ENCODE measurements around the gene FAM3C.

Gene FAM3C

GRCh38 chr7:121369462-121369861 lies 26.6 kb downstream of the FAM3C start:
- Histone ChIP-seq H3K9me3 (ENCODE audit: control insufficient read depth, low read length) (no peaks in the 10 kb centered on the region), H3K9ac (ENCODE audit: low read length) (no peak overlapping the region), H3K4me1 (ENCODE audit: control insufficient read depth, insufficient read depth, low read length) (no peaks in the 10 kb centered on the region), H3K4me3 (ENCODE audit: low read length) (no peak overlapping the region), H3K27me3 (ENCODE audit: control insufficient read depth, insufficient read depth, low read length) (no peaks in the 10 kb centered on the region), H3K36me3 (ENCODE audit: control insufficient read depth, insufficient read depth, low read length) (no peaks in the 10 kb centered on the region)

- Histone ChIP-seq H3K4me3 (ENCODE audit: low read length) (no peak overlapping the region), H3K9ac (ENCODE audit: low read length) (no peak overlapping the region), H3K4me1 (ENCODE audit: control insufficient read depth, insufficient read depth, low read length) (no peaks in the 10 kb centered on the region), H3K9me3 (ENCODE audit: control insufficient read depth, low read length) (no peaks in the 10 kb centered on the region), H3K36me3 (ENCODE audit: control insufficient read depth, insufficient read depth, low read length) (no peaks in the 10 kb centered on the region), H3K27me3 (ENCODE audit: control insufficient read depth, insufficient read depth, low read length) (no peaks in the 10 kb centered on the region)
Measured at GRCh38 chr7:121366852-121367431, 29.2 kb downstream of the FAM3C start.

GRCh38 chr7:121360564-121360963 lies 35.5 kb downstream of the FAM3C start:
- no peaks in the 10 kb centered on the region for H3K36me3 ChIP-seq (ENCODE audit: control insufficient read depth, insufficient read depth, low read length)
- H3K4me1 ChIP-seq (ENCODE audit: control insufficient read depth, insufficient read depth, low read length), result no peaks in the 10 kb centered on the region
- H3K27me3 ChIP-seq (ENCODE audit: control insufficient read depth, insufficient read depth, low read length), result no peaks in the 10 kb centered on the region
- no peak overlapping the region for H3K9ac ChIP-seq (ENCODE audit: low read length)
- no peaks in the 10 kb centered on the region for H3K9me3 ChIP-seq (ENCODE audit: control insufficient read depth, low read length)
- no peak overlapping the region for H3K4me3 ChIP-seq (ENCODE audit: low read length)

GRCh38 chr7:121355574-121355973 lies 40.5 kb downstream of the FAM3C start:
- no peaks in the 10 kb centered on the region for H3K36me3 ChIP-seq (ENCODE audit: control insufficient read depth, insufficient read depth, low read length)
- H3K9ac ChIP-seq (ENCODE audit: low read length), result no peak overlapping the region
- H3K4me3 ChIP-seq (ENCODE audit: low read length), result no peak overlapping the region
- no peaks in the 10 kb centered on the region for H3K4me1 ChIP-seq (ENCODE audit: control insufficient read depth, insufficient read depth, low read length)
- H3K27me3 ChIP-seq (ENCODE audit: control insufficient read depth, insufficient read depth, low read length), result no peaks in the 10 kb centered on the region
- H3K9me3 ChIP-seq (ENCODE audit: control insufficient read depth, low read length), result no peaks in the 10 kb centered on the region

- no peak overlapping the region for H3K9ac ChIP-seq (ENCODE audit: low read length)
- H3K9me3 ChIP-seq (ENCODE audit: control insufficient read depth, low read length), result no peaks in the 10 kb centered on the region
- H3K27me3 ChIP-seq (ENCODE audit: control insufficient read depth, insufficient read depth, low read length), result no peaks in the 10 kb centered on the region
- H3K4me3 ChIP-seq (ENCODE audit: low read length), result no peak overlapping the region
- H3K36me3 ChIP-seq (ENCODE audit: control insufficient read depth, insufficient read depth, low read length), result no peaks in the 10 kb centered on the region
- H3K4me1 ChIP-seq (ENCODE audit: control insufficient read depth, insufficient read depth, low read length), result no peaks in the 10 kb centered on the region
Measured at GRCh38 chr7:121352323-121352722, 43.8 kb downstream of the FAM3C start.

- H3K4me1 ChIP-seq (ENCODE audit: control insufficient read depth, insufficient read depth, low read length), result no peaks in the 10 kb centered on the region
- H3K27me3 ChIP-seq (ENCODE audit: control insufficient read depth, insufficient read depth, low read length), result no peaks in the 10 kb centered on the region
- H3K9me3 ChIP-seq (ENCODE audit: control insufficient read depth, low read length), result no peaks in the 10 kb centered on the region
- no peak overlapping the region for H3K9ac ChIP-seq (ENCODE audit: low read length)
- no peaks in the 10 kb centered on the region for H3K36me3 ChIP-seq (ENCODE audit: control insufficient read depth, insufficient read depth, low read length)
- no peak overlapping the region for H3K4me3 ChIP-seq (ENCODE audit: low read length)
Measured at GRCh38 chr7:121351682-121352081, 44.4 kb downstream of the FAM3C start.

- Histone ChIP-seq H3K9ac (ENCODE audit: low read length) (no peak overlapping the region), H3K4me3 (ENCODE audit: low read length) (no peak overlapping the region), H3K9me3 (ENCODE audit: control insufficient read depth, low read length) (no peaks in the 10 kb centered on the region), H3K36me3 (ENCODE audit: control insufficient read depth, insufficient read depth, low read length) (no peaks in the 10 kb centered on the region), H3K27me3 (ENCODE audit: control insufficient read depth, insufficient read depth, low read length) (no peaks in the 10 kb centered on the region), H3K4me1 (ENCODE audit: control insufficient read depth, insufficient read depth, low read length) (no peaks in the 10 kb centered on the region)
Measured at GRCh38 chr7:121344497-121344896, 51.6 kb downstream of the FAM3C start.

GRCh38 chr7:121344093-121344492 lies 52.0 kb downstream of the FAM3C start:
- H3K27me3 ChIP-seq (ENCODE audit: control insufficient read depth, insufficient read depth, low read length), result no peaks in the 10 kb centered on the region
- H3K4me3 ChIP-seq (ENCODE audit: low read length), result no peak overlapping the region
- H3K36me3 ChIP-seq (ENCODE audit: control insufficient read depth, insufficient read depth, low read length), result no peaks in the 10 kb centered on the region
- H3K9me3 ChIP-seq (ENCODE audit: control insufficient read depth, low read length), result no peaks in the 10 kb centered on the region
- H3K4me1 ChIP-seq (ENCODE audit: control insufficient read depth, insufficient read depth, low read length), result no peaks in the 10 kb centered on the region
- H3K9ac ChIP-seq (ENCODE audit: low read length), result no peak overlapping the region

- no peaks in the 10 kb centered on the region for H3K36me3 ChIP-seq (ENCODE audit: control insufficient read depth, insufficient read depth, low read length)
- no peaks in the 10 kb centered on the region for H3K4me1 ChIP-seq (ENCODE audit: control insufficient read depth, insufficient read depth, low read length)
- H3K9me3 ChIP-seq (ENCODE audit: control insufficient read depth, low read length), result no peaks in the 10 kb centered on the region
- no peak overlapping the region for H3K9ac ChIP-seq (ENCODE audit: low read length)
- no peaks in the 10 kb centered on the region for H3K27me3 ChIP-seq (ENCODE audit: control insufficient read depth, insufficient read depth, low read length)
- no peak overlapping the region for H3K4me3 ChIP-seq (ENCODE audit: low read length)
Measured at GRCh38 chr7:121343302-121343701, 52.8 kb downstream of the FAM3C start.

GRCh38 chr7:121342631-121343030 lies 53.5 kb downstream of the FAM3C start:
- Histone ChIP-seq H3K36me3 (ENCODE audit: control insufficient read depth, insufficient read depth, low read length) (no peaks in the 10 kb centered on the region), H3K4me1 (ENCODE audit: control insufficient read depth, insufficient read depth, low read length) (no peaks in the 10 kb centered on the region), H3K4me3 (ENCODE audit: low read length) (no peak overlapping the region), H3K27me3 (ENCODE audit: control insufficient read depth, insufficient read depth, low read length) (no peaks in the 10 kb centered on the region), H3K9ac (ENCODE audit: low read length) (no peak overlapping the region), H3K9me3 (ENCODE audit: control insufficient read depth, low read length) (no peaks in the 10 kb centered on the region)

GRCh38 chr7:121341933-121342332 lies 54.2 kb downstream of the FAM3C start:
- no peaks in the 10 kb centered on the region for H3K4me1 ChIP-seq (ENCODE audit: control insufficient read depth, insufficient read depth, low read length)

GRCh38 chr7:121339082-121339481 lies 57.0 kb downstream of the FAM3C start:
- no peaks in the 10 kb centered on the region for H3K27me3 ChIP-seq (ENCODE audit: control insufficient read depth, insufficient read depth, low read length)
- H3K36me3 ChIP-seq (ENCODE audit: control insufficient read depth, insufficient read depth, low read length), result no peaks in the 10 kb centered on the region
- H3K9me3 ChIP-seq (ENCODE audit: control insufficient read depth, low read length), result no peaks in the 10 kb centered on the region
- H3K4me1 ChIP-seq (ENCODE audit: control insufficient read depth, insufficient read depth, low read length), result no peaks in the 10 kb centered on the region
- no peak overlapping the region for H3K9ac ChIP-seq (ENCODE audit: low read length)
- no peak overlapping the region for H3K4me3 ChIP-seq (ENCODE audit: low read length)

More at GRCh38 chr7:121341933-121342332, 54.2 kb downstream of the FAM3C start:
- H3K9me3 ChIP-seq (ENCODE audit: control insufficient read depth, low read length), result no peaks in the 10 kb centered on the region
- no peaks in the 10 kb centered on the region for H3K36me3 ChIP-seq (ENCODE audit: control insufficient read depth, insufficient read depth, low read length)
- H3K4me3 ChIP-seq (ENCODE audit: low read length), result no peak overlapping the region
- no peak overlapping the region for H3K9ac ChIP-seq (ENCODE audit: low read length)
- no peaks in the 10 kb centered on the region for H3K27me3 ChIP-seq (ENCODE audit: control insufficient read depth, insufficient read depth, low read length)

GRCh38 chr7:121337398-121337797 lies 58.7 kb downstream of the FAM3C start:
- no peak overlapping the region for H3K4me3 ChIP-seq (ENCODE audit: low read length)
- H3K27me3 ChIP-seq (ENCODE audit: control insufficient read depth, insufficient read depth, low read length), result no peaks in the 10 kb centered on the region
- no peaks in the 10 kb centered on the region for H3K4me1 ChIP-seq (ENCODE audit: control insufficient read depth, insufficient read depth, low read length)
- no peaks in the 10 kb centered on the region for H3K36me3 ChIP-seq (ENCODE audit: control insufficient read depth, insufficient read depth, low read length)
- no peak overlapping the region for H3K9ac ChIP-seq (ENCODE audit: low read length)
- no peaks in the 10 kb centered on the region for H3K9me3 ChIP-seq (ENCODE audit: control insufficient read depth, low read length)
